Mucosa of gallbladder (tissue), 1 donor: Measurements from ENCODE around the gene ZDHHC14. TPM values are rescaled to one million over a fixed set of nuclear protein-coding genes. Genes with fewer than 3 reads are reported as not detected.
A peak's percentile ranks its signal among the peaks of the same experiment; 100 is the strongest.

Experiments
- DNase-seq: peaks from one replicate; pipeline ENCODE4 v3.0.0-alpha.2; 2020; ENCODE audit warnings: low spot score
- total RNA-seq: library from RNA; stranded (reverse); gene quantifications from one replicate; pipeline ENCODE4 v1.2.1, GENCODE V29; 2021
- donor health status: DM: no; HTN: no; CAD: no.

ZDHHC14 gene
- total RNA-seq, 1 donor from 2014 or later: 17.8 TPM

- no peak for DNase-seq
Observed at GRCh38 chr6:157663261-157663660, 282.3 kb downstream of the ZDHHC14 start.

- DNase-seq: no peak
Observed at GRCh38 chr6:157665180-157665579, 284.2 kb downstream of the ZDHHC14 start.

GRCh38 chr6:157666729-157667128 is 285.7 kb downstream of the ZDHHC14 start:
- DNase-seq: no peak

- peak; percentile 63 for DNase-seq
Observed at GRCh38 chr6:157667211-157668008, 286.4 kb downstream of the ZDHHC14 start.

GRCh38 chr6:157668009-157668401 is 287.0 kb downstream of the ZDHHC14 start:
- DNase-seq: no peak

GRCh38 chr6:157668713-157669112 is 287.7 kb downstream of the ZDHHC14 start:
- no peak for DNase-seq

- DNase-seq: no peak
Observed at GRCh38 chr6:157669323-157669722, 288.3 kb downstream of the ZDHHC14 start.

- peak; percentile 67 for DNase-seq
Observed at GRCh38 chr6:157669747-157670216, 288.8 kb downstream of the ZDHHC14 start.

GRCh38 chr6:157670466-157671186 is 289.6 kb downstream of the ZDHHC14 start:
- no peak for DNase-seq

GRCh38 chr6:157672726-157673412 is 291.9 kb downstream of the ZDHHC14 start:
- DNase-seq: no peak

- no peak for DNase-seq
Observed at GRCh38 chr6:157673596-157673995, 292.6 kb downstream of the ZDHHC14 start.

GRCh38 chr6:157674061-157674460 is 293.1 kb downstream of the ZDHHC14 start:
- no peak for DNase-seq

GRCh38 chr6:157675831-157676230 is 294.8 kb downstream of the ZDHHC14 start:
- DNase-seq: no peak

- DNase-seq: no peak
Observed at GRCh38 chr6:157676241-157676640, 295.3 kb downstream of the ZDHHC14 start.

GRCh38 chr6:157677235-157677634 is 296.2 kb downstream of the ZDHHC14 start:
- DNase-seq: no peak

GRCh38 chr6:157679605-157680580 is 298.9 kb downstream of the ZDHHC14 start:
- DNase-seq: no peak

GRCh38 chr6:157681041-157681650 is 300.2 kb downstream of the ZDHHC14 start:
- DNase-seq: no peak

GRCh38 chr6:157682856-157683481 is 302.0 kb downstream of the ZDHHC14 start:
- DNase-seq: no peak

- DNase-seq: no peak
Observed at GRCh38 chr6:157683707-157684106, 302.7 kb downstream of the ZDHHC14 start.

- no peak for DNase-seq
Observed at GRCh38 chr6:157684620-157685299, 303.8 kb downstream of the ZDHHC14 start.
